Transverse colon (tissue), 4 donors: ENCODE measurements around the gene RTN4. TPM values are rescaled to one million over a fixed set of nuclear protein-coding genes. Genes with fewer than 3 reads are reported as not detected.

Source experiments
- DNase-seq: peaks from one replicate; pipeline ENCODE4 v3.0.0-alpha.2; 2019
- H3K27ac ChIP-seq, 4 donors: fragments of 200-600 bp; sonication (generic); 2 replicates each; pipeline ENCODE4 v1.5.1; 2016 to 2018; ENCODE audit warnings: inconsistent platforms in 4 of 4
- H3K27me3 ChIP-seq: fragments of 200-600 bp; sonication (generic); 2 replicates; pipeline ENCODE4 v1.5.1; 2017; ENCODE audit warnings: inconsistent platforms
- H3K36me3 ChIP-seq, 4 donors: fragments of 200-600 bp; sonication (generic); 2 replicates each; pipeline ENCODE4 v1.5.1; 2017 to 2019; ENCODE audit warnings: inconsistent platforms in 4 of 4
- H3K4me1 ChIP-seq, 4 donors: fragments of 200-600 bp; sonication (generic); 2 replicates each; pipeline ENCODE4 v1.5.1; 2017 to 2020; ENCODE audit warnings: inconsistent platforms in 4 of 4
- H3K4me3 ChIP-seq, 4 donors: fragments of 200-600 bp; sonication (generic); 1 replicate in 1 of 4; 2 replicates in 3 of 4; pipeline versions ENCODE4 v1.5.1 to v1.6.1; 2017 to 2019; ENCODE audit warnings: inconsistent platforms in 4 of 4
- H3K9me3 ChIP-seq, 2 donors: fragments of 200-600 bp; sonication (generic); 2 replicates each; pipeline ENCODE4 v1.5.1; 2017 to 2019; ENCODE audit warnings: inconsistent platforms in 2 of 2
- CTCF ChIP-seq, 5 experiments: fragments of 200-600 bp in 3 of 5; fragments of 450-650 bp in 2 of 5; sonication (generic) in 3 of 5; IDR thresholded peaks; 1 replicate in 2 of 5; 2 replicates in 3 of 5; pipeline ENCODE4 v1.5.1; 2016 to 2017; ENCODE audit warnings: antibody characterized with exemption in 5 of 5, inconsistent platforms in 3 of 5, mild to moderate bottlenecking in 2 of 5, moderate library complexity in 1 of 5
- EP300 ChIP-seq: sonication (generic); formaldehyde crosslinking; IDR thresholded peaks from one replicate; pipeline ENCODE4 v1.6.1; 2017; ENCODE audit warnings: antibody characterized with exemption, low read depth
- POLR2A ChIP-seq: fragments of 450-650 bp; IDR thresholded peaks from one replicate; pipeline ENCODE4 v1.6.1; 2016; ENCODE audit warnings: antibody characterized with exemption, mild to moderate bottlenecking, moderate library complexity
- POLR2AphosphoS5 ChIP-seq, 3 donors: sonication (generic); formaldehyde crosslinking; IDR thresholded peaks; one replicate each; pipeline ENCODE4 v1.6.1; 2016; ENCODE audit warnings: antibody characterized with exemption in 3 of 3
- WGBS, 2 donors: methylation state at CpG; one replicate each; pipeline ENCODE4 v1.1.5; 2018; ENCODE audit warnings: low coverage in 1 of 2; 5-methylcytosine and 5-hydroxymethylcytosine counted together
- in situ Hi-C, 4 donors: fragments of 200-750 bp; cut with MboI; loops; one replicate each; pipeline versions ENCODE4 v1.15.0 to v1.15.1; 2017; ENCODE audit warnings: low sequenced_read_pairs in 3 of 4, low pct_ligation_motif_present in 1 of 4, low pct_unique_long_range_greater_than_20kb in 1 of 4
- intact Hi-C: fragments of 100-400 bp; cut with DNase I; formaldehyde crosslinking; loops from one replicate; pipeline ENCODE4 v1.15.1; 2023; ENCODE audit warnings: low total_unique reads
- total RNA-seq, 4 donors: library from RNA; depleted of rRNA; stranded (reverse); fragments of >200 nt; gene quantifications; one replicate each; pipeline ENCODE4 v1.1.0, GENCODE V29; 2016

The RTN4 gene
- total RNA-seq, 4 donors from 2014 or later = 82.2 to 212 (median 183) TPM

- no peaks in the 10 kb centered on the region for H3K27me3 ChIP-seq
- DNase-seq = no peak
- H3K4me3 ChIP-seq = no peak overlapping the region
- peaks cover under 1 to 83% (median 15%) of the 10 kb centered on the region in 4 donors for H3K4me1 ChIP-seq
- 83 to 100% methylated on average over 2 of the region's 2 CpGs for WGBS, 2 donors
- H3K27ac ChIP-seq = no peak overlapping the region
- in situ Hi-C loops = no loop called here
- H3K9me3 ChIP-seq = no peaks in the 10 kb centered on the region
- intact Hi-C loops = no loop called here
- peaks cover 0 to 12% (median 0%) of the 10 kb centered on the region in 4 donors for H3K36me3 ChIP-seq
- TF ChIP-seq POLR2AphosphoS5 (IDR thresholded peaks at IDR 0.05) = no peak
- no peak for TF ChIP-seq EP300
- TF ChIP-seq CTCF (IDR thresholded peaks at IDR 0.05) = no peak
- no peak for TF ChIP-seq POLR2A
Observed at GRCh38 chr2:54981385-54981784, 68.9 kb downstream of the RTN4 start.

GRCh38 chr2:54979321-54980044, 70.8 kb downstream of the RTN4 start:
- H3K27ac ChIP-seq = peak overlapping the region; percentile 0 to 33 (median 16)
- WGBS, 2 donors = 46 to 50% methylated on average over 4 of the region's 4 CpGs
- peaks cover 5 to 84% (median 23%) of the 10 kb centered on the region in 4 donors for H3K4me1 ChIP-seq
- peak; percentile 65 for DNase-seq
- intact Hi-C loops (no loop called here), in situ Hi-C loops (no loop called here)
- H3K27me3 ChIP-seq = no peaks in the 10 kb centered on the region
- no peak overlapping the region for H3K4me3 ChIP-seq
- peaks cover 0 to 12% (median 0%) of the 10 kb centered on the region in 4 donors for H3K36me3 ChIP-seq
- no peak for TF ChIP-seq CTCF (IDR thresholded peaks at IDR 0.05)
- no peak for TF ChIP-seq EP300
- TF ChIP-seq POLR2A = no peak
- no peak for TF ChIP-seq POLR2AphosphoS5 (IDR thresholded peaks at IDR 0.05)
- no peaks in the 10 kb centered on the region for H3K9me3 ChIP-seq

- WGBS, 2 donors = 36 to 59% methylated on average over 2 of the region's 2 CpGs
- TF ChIP-seq EP300 (no peak), CTCF (IDR thresholded peaks at IDR 0.05) (no peak), POLR2AphosphoS5 (IDR thresholded peaks at IDR 0.05) (no peak), POLR2A (no peak)
- DNase-seq = no peak
- peak overlapping the region; percentile 0 to 50 (median 10) for H3K27ac ChIP-seq
- H3K4me1 ChIP-seq = peaks cover 5 to 65% (median 20%) of the 10 kb centered on the region in 4 donors
- H3K27me3 ChIP-seq = no peaks in the 10 kb centered on the region
- intact Hi-C loops = no loop called here
- H3K9me3 ChIP-seq = no peaks in the 10 kb centered on the region
- H3K36me3 ChIP-seq = peaks cover 0 to 20% (median 0%) of the 10 kb centered on the region in 4 donors
- in situ Hi-C loops = no loop called here
- H3K4me3 ChIP-seq = no peak overlapping the region
Observed at GRCh38 chr2:54977149-54977548, 73.1 kb downstream of the RTN4 start.

GRCh38 chr2:54975598-54976492, 74.4 kb downstream of the RTN4 start:
- H3K9me3 ChIP-seq = no peaks in the 10 kb centered on the region
- TF ChIP-seq POLR2AphosphoS5 (IDR thresholded peaks at IDR 0.05) (no peak), POLR2A (no peak), EP300 (no peak), CTCF (IDR thresholded peaks at IDR 0.05) (no peak)
- H3K4me1 ChIP-seq = peaks cover 5 to 53% (median 20%) of the 10 kb centered on the region in 4 donors
- intact Hi-C loops (no loop called here), in situ Hi-C loops (no loop called here)
- 66 to 70% methylated on average over 3 to 4 of the region's 4 CpGs for WGBS, 2 donors
- no peak for DNase-seq
- H3K27me3 ChIP-seq = no peaks in the 10 kb centered on the region
- H3K27ac ChIP-seq = peak overlapping the region in 2 of 4 donors; percentile 0 to 11
- H3K4me3 ChIP-seq = no peak overlapping the region
- H3K36me3 ChIP-seq = peaks cover 0 to 7% (median 0%) of the 10 kb centered on the region in 4 donors
